Right lobe of liver (tissue), 6 donors: Measurements from ENCODE around the gene GLS. TPM values are rescaled to one million over a fixed set of nuclear protein-coding genes. Genes with fewer than 3 reads are reported as not detected.

Experiments used
- ATAC-seq, 4 donors: fragments of 200-7000 bp; cut with Tn5 transposase; one replicate each; pipeline ENCODE4 v1.9.1; 2020; ENCODE audit warnings: mild to moderate bottlenecking in 4 of 4, moderate library complexity in 4 of 4
- DNase-seq, 3 donors: peaks; one replicate each; pipeline ENCODE4 v3.0.0-alpha.2; 2020
- H3K27ac ChIP-seq, 3 donors: fragments of 200-600 bp; one replicate each; pipeline ENCODE4 v1.8.0; 2022
- H3K27me3 ChIP-seq, 2 donors: fragments of 200-600 bp; one replicate each; pipeline ENCODE4 v1.8.0; 2022
- H3K36me3 ChIP-seq, 4 donors: fragments of 200-600 bp; sonication (generic) in 1 of 4; one replicate each; pipeline versions ENCODE4 v1.5.1 to v1.8.0; 2017 to 2022; ENCODE audit warnings: control low read depth in 1 of 4
- H3K4me1 ChIP-seq, 4 donors: fragments of 200-600 bp; sonication (generic) in 1 of 4; one replicate each; pipeline versions ENCODE4 v1.5.1 to v1.8.0; 2017 to 2022; ENCODE audit warnings: control low read depth in 1 of 4
- H3K4me3 ChIP-seq, 3 donors: fragments of 200-600 bp; one replicate each; pipeline ENCODE4 v1.8.0; 2022
- H3K9me3 ChIP-seq, 4 donors: fragments of 200-600 bp; sonication (generic) in 1 of 4; one replicate each; pipeline versions ENCODE4 v1.5.1 to v1.8.0; 2017 to 2022; ENCODE audit warnings: control low read depth in 1 of 4
- POLR2A ChIP-seq: fragments of 450-650 bp; IDR thresholded peaks from one replicate; pipeline ENCODE4 v1.6.1; 2017; ENCODE audit warnings: antibody characterized with exemption, mild to moderate bottlenecking
- WGBS: methylation state at CpG from one replicate; pipeline ENCODE4 v1.1.6; 2018; ENCODE audit warnings: low coverage, low lambda C conversion rate; ENCODE audit not compliant: insufficient coverage; ENCODE audit errors: missing lambda C conversion rate; 5-methylcytosine and 5-hydroxymethylcytosine counted together
- intact Hi-C, 2 donors: fragments of 100-400 bp; cut with DNase I; formaldehyde crosslinking; loops; one replicate each; pipeline versions ENCODE4 v1.11.2 to v1.14.1; 2022
- total RNA-seq, 6 experiments: library from RNA; depleted of rRNA in 2 of 6; stranded (reverse); fragments of >200 nt in 2 of 6; fragmentation: NEBNext Ultra II Directional in 3 of 6; extraction: Animal tissue kit (Norgen Biotek cat#: 25700) in 3 of 6; gene quantifications; one replicate each; pipeline versions ENCODE4 v1.1.0 to v1.2.4, GENCODE V29; 2016 to 2023
- TF ChIP-seq, protein P1 (sequence below), 4 donors: fragments of 200-600 bp in 3 of 4; fragments of 450-650 bp in 1 of 4; IDR thresholded peaks; one replicate each; pipeline versions ENCODE4 v1.5.1 to v1.8.0; 2016 to 2022; ENCODE audit warnings: antibody characterized with exemption in 4 of 4, mild to moderate bottlenecking in 2 of 4
- donor health status: DM: no; HTN: yes; CAD: no.
- donor health status: DM: no; HTN: no; CAD: no.
- donor health status: DM: no; HTN: no; CAD: no.
- donor health status: DM: no; HTN: yes; CAD: no.
- donor health status: DM: no; HTN: yes; CAD: no.

Gene GLS
- total RNA-seq, 6 experiments from 2014 or later, result 6.6 to 25.0 (median 16.9) TPM

DNA sequence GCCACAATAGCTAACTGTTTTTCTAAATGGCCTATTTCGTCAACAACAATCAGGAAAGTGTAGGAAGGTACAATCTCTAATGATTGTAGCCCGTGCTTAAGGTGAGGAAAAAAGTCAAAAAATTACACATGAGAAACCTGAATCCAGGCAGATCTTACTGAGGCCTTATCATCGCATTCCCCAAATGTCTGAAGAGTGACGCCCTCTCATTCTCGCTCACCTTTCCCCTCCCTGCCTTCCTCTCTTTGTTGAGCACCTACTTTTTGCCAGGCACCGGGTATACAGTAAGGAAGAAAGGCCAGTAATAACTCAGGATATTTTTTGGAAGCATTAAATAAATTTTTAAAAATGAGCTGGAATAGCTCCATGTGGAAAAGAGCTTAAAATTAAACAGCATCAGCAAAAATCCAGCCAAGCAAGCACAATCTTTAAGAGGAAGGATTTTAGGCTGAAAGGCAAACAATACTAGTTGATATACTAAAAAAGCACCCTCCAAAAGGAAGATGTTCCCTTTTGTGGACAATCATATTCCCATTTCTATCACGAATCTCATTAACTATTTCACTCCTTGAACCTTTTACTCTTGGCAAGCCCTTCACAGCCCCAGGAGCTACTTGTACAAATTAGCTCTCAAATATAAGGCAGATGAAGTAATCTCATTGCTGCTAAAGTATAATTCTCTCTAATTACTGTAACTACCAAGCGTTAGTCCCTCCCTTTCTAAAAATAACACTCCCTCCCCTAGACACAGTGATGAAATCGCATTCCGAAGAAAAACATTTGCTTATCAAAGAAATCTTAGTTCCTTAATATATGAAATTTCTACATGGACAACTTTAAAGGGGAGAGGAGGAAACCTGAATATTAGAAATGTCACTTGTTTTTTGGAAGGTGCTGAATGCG, 93.4 kb downstream of the GLS start:
- no peak overlapping the region for H3K4me3 ChIP-seq
- H3K9me3 ChIP-seq, result no peaks in the 10 kb centered on the region
- DNase-seq, result no peak
- 71% methylated on average over 11 of the region's 11 CpGs for WGBS
- no peak for ATAC-seq
- H3K36me3 ChIP-seq, result peaks cover 14 to 96% (median 52%) of the 10 kb centered on the region in 4 donors
- no peak for TF ChIP-seq POLR2A
- TF ChIP-seq, protein P1, sequence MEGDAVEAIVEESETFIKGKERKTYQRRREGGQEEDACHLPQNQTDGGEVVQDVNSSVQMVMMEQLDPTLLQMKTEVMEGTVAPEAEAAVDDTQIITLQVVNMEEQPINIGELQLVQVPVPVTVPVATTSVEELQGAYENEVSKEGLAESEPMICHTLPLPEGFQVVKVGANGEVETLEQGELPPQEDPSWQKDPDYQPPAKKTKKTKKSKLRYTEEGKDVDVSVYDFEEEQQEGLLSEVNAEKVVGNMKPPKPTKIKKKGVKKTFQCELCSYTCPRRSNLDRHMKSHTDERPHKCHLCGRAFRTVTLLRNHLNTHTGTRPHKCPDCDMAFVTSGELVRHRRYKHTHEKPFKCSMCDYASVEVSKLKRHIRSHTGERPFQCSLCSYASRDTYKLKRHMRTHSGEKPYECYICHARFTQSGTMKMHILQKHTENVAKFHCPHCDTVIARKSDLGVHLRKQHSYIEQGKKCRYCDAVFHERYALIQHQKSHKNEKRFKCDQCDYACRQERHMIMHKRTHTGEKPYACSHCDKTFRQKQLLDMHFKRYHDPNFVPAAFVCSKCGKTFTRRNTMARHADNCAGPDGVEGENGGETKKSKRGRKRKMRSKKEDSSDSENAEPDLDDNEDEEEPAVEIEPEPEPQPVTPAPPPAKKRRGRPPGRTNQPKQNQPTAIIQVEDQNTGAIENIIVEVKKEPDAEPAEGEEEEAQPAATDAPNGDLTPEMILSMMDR (IDR thresholded peaks at IDR 0.05), result no peak
- H3K4me1 ChIP-seq, result no peaks in the 10 kb centered on the region
- intact Hi-C loops, result no loop called here
- no peak overlapping the region for H3K27ac ChIP-seq
- no peaks in the 10 kb centered on the region for H3K27me3 ChIP-seq

GRCh38 chr2:190974629-190975361, 94.2 kb downstream of the GLS start:
- no peak for ATAC-seq
- H3K4me3 ChIP-seq, result no peak overlapping the region
- WGBS, result 90% methylated on average over 4 of the region's 12 CpGs

GRCh38 chr2:190976521-190976920, 95.9 kb downstream of the GLS start:
- no peak overlapping the region for H3K27ac ChIP-seq
- intact Hi-C loops, result no loop called here
- peaks cover 8 to 96% (median 52%) of the 10 kb centered on the region in 4 donors for H3K36me3 ChIP-seq
- WGBS, result 91% methylated on average over 2 of the region's 2 CpGs
- no peaks in the 10 kb centered on the region for H3K9me3 ChIP-seq
- TF ChIP-seq, protein P1 (IDR thresholded peaks at IDR 0.05), result no peak
- no peak for TF ChIP-seq POLR2A
- no peak for ATAC-seq
- H3K27me3 ChIP-seq, result no peaks in the 10 kb centered on the region
- H3K4me3 ChIP-seq, result no peak overlapping the region
- DNase-seq, result no peak
- H3K4me1 ChIP-seq, result no peaks in the 10 kb centered on the region

More at GRCh38 chr2:190974629-190975361, 94.2 kb downstream of the GLS start:
- H3K27ac ChIP-seq, result no peak overlapping the region
- H3K36me3 ChIP-seq, result peaks cover 14 to 96% (median 52%) of the 10 kb centered on the region in 4 donors
- H3K27me3 ChIP-seq, result no peaks in the 10 kb centered on the region
- DNase-seq, result no peak
- intact Hi-C loops, result no loop called here
- no peaks in the 10 kb centered on the region for H3K9me3 ChIP-seq
- H3K4me1 ChIP-seq, result no peaks in the 10 kb centered on the region
- no peak for TF ChIP-seq POLR2A
- TF ChIP-seq, protein P1 (IDR thresholded peaks at IDR 0.05), result no peak

GRCh38 chr2:190977505-190977904, 96.9 kb downstream of the GLS start:
- H3K4me1 ChIP-seq, result no peaks in the 10 kb centered on the region
- H3K27ac ChIP-seq, result no peak overlapping the region
- peaks cover 8 to 98% (median 54%) of the 10 kb centered on the region in 4 donors for H3K36me3 ChIP-seq
- intact Hi-C loops, result no loop called here
- TF ChIP-seq POLR2A, result no peak
- TF ChIP-seq, protein P1 (IDR thresholded peaks at IDR 0.05), result no peak
- no peaks in the 10 kb centered on the region for H3K27me3 ChIP-seq
- WGBS, result 86% methylated on average over 4 of the region's 5 CpGs
- ATAC-seq (no peak), DNase-seq (no peak)
- no peaks in the 10 kb centered on the region for H3K9me3 ChIP-seq
- no peak overlapping the region for H3K4me3 ChIP-seq
